ENCODE data around the gene SLC35A2. TPM values are rescaled to one million over a fixed set of nuclear protein-coding genes. Genes with fewer than 3 reads are reported as not detected.

The SLC35A2 gene
- total RNA-seq, 1 experiment from 2014 or later, result 32.6 TPM

DNA sequence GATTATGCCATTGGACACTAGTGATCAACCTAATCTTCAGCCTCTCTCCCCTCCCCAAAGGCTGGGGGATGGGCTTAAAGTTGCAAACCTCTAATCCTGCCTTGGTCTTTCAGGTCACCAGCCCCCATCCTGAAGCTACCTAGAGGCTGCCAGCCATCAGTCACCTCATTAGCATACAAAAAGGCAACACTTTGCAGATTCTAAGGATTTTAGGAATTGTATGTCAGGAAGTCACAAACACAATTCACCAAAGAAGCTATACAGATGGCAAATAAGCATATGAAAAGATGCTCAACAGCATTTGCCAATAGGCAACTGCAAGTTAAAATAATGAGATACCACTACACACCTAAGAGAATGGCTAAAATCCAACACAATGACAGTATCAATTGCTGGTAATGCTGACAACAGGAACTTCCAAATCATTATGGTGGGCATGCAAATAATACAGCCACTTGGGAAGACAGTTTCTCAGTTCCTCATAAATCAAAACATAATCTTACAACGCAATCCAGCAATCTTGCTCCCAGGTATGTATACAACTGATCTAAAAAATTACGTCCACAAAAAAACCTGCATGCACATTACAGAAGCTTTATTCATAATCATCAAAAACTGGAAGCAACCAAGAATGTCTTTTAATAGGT is 16.4 kb upstream of the SLC35A2 start:
- DNase-seq (ENCODE audit: low spot score), result no peak

GRCh38 chrX:48927123-48927522 is 15.7 kb upstream of the SLC35A2 start:
- DNase-seq (ENCODE audit: low spot score), result no peak

- DNase-seq (ENCODE audit: low spot score), result no peak
Observed at GRCh38 chrX:48924270-48924669, 12.8 kb upstream of the SLC35A2 start.

DNA sequence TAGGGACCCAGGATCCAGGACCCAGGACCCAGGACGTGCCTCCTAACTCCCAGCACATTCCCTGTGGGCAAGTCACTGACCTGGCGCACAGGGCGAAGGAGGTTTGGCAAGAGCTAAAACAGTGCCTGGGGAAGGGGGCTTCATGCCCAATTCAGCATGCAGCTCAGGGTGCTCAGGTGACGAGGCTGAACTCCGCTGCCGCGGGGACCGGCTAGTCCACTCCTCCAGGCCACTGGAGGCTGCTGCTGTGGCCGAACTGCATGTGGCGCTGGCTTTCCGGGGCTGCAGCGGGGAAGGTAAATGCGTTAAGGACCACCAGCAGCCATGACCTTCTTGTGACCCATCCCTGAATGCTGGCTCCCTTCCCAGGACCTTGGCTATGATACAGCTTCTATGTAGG is 12.3 kb upstream of the SLC35A2 start:
- DNase-seq (ENCODE audit: low spot score), result no peak

DNA sequence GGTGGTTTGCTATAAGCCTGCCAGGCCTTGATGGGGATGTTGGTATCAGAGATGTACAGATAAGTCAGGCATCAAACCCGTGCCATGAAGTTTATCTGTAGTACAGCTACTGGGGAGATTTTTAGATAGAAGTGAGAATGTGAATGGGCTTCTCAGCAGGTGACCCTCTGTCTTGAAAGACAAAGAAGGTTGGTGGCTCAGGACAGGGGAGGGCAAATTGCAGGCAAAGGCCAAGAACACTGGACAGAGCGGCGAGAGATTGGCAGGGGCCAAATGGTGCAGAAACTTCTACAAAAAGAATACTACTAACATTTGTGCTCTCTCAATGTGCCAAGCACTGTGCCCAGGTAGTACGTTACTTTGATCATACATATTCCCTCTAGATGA is 9.3 kb upstream of the SLC35A2 start:
- no peak for DNase-seq (ENCODE audit: low spot score)

DNA sequence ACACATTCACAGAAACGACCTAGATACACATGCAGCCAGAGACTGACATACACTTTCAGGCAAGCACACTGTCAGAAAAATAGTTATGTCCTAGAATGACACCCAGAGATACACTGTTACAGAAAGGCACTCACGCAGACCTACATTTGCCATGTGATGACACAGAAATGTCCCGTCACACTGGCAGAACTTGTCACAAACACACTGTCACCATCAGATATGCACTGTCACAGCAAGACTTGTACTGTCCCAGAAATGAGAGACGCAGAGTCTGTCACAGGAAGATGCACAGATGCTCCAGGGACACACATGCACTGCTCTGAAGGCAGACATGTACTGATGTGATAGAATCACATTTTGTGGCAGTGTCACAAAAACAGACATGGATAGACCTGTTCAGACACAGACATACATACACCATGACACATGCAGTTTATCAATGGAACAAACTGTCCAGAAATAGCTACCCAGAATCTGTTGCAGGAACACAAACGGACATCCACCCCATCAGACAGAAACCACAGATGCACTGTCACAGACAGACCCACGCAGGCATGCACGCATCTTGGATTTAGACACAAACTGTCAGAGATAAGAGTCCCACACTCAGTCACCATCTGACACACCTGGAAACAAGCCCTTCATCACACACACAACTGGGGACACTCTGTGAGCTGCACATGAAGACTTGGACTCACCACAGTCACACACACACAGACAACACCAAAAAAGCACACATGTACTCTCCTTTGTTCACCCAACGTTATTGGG is 8.7 kb upstream of the SLC35A2 start:
- no peak for DNase-seq (ENCODE audit: low spot score)

GRCh38 chrX:48919360-48919841 is 8.0 kb upstream of the SLC35A2 start:
- no peak for DNase-seq (ENCODE audit: low spot score)

DNA sequence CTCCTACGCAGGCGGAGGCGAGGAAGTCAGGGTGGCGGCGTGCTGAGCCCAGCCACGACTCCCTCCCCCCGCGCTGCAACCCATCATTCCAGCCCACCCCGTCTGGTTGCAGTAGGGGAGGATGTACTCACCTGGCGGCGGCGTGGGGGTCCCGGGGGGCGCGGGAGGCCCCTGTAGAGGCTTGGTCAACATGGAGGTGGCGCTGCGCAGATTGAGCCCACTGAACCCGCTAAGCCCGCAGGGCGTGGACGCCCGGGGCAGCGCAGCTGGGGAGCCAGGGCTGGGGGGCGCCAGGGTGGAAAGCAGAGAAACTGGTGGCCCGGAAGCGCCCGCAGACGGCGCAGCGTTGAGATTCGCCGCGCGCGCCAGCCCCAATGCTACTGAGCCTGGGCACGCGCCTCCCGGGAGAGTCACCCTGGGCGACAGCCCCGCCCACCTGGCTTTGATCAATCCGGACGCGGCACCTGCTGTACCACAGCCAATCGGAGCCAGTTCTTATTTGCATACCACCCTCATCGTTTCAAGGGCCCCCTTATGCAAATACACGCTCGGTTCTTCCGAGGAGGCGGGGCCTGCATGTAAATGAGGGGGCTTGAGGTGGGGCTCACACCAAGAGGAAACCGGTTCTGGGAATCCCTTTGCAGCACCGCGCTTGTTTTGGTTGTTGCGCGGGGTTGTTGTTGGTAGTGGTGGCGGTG is 7.3 kb upstream of the SLC35A2 start, which contains the start of gene PIM2:
Gene PIM2, minus strand, starts transcription at position 382 of the 698 bp plus-strand sequence. Its CDS starts 190 bp downstream, at position 192.
- DNase-seq (ENCODE audit: low spot score), result no peak

DNA sequence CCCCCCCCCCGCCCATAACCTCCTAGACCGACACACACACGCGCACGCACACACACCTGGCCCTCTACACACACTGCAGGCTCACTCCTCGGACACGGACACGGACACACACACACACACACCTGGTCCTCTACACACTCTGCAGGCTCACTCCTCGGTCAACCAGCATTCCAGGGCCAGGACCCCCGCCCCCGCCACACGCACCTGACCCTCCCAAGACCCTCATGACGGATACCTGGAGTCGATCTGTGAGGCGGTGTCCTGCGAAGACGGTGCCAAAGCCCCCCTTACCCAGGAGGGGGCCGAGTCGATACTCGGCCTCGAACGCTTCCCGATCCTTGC is 6.8 kb upstream of the SLC35A2 start:
- DNase-seq (ENCODE audit: low spot score), result no peak

DNA sequence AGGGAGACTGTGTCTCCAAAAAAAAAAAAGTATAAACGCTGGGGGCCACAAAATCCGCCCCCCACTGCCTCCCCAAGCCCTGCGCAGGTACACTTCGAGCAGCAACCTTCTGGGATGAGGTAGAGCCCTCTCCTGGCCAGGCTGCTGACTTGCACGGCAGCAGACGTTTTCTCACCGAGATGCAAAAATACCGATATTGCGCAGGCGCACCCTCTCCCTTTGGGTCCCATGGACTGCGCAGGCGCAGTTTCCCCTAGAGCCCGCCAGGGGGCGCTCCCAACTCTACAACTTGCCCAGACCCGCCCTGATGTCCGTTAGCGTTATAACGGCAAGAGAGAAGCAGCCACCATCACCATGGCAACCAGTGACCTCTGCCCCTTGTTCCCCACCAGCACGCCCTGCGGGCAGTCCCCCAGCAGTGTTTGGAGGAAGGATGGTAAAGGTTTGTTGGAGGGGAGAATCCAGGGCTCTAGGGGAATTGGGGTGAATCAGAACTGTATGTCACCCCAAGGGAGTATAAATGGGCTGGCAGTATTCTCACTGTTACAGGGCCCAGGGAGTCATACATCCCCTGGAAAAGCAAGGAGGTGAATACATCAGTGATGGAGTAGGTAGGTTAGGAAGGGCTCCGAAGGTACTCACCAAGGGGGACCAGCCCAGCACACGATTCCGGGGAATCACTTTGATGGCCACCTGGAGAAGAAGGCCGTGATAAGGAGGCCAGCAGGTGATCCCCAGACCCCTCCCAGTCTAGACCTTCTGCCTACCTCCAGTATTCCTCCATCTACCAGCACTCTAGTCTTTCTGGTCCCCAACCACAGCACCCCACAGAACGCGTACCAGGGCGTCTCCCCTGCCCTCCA is 5.9 kb upstream of the SLC35A2 start:
- DNase-seq (ENCODE audit: low spot score), result peak; percentile 89

GRCh38 chrX:48914593-48915493 is 3.4 kb upstream of the SLC35A2 start:
- DNase-seq (ENCODE audit: low spot score), result no peak

GRCh38 chrX:48913605-48914366 is 2.3 kb upstream of the SLC35A2 start:
- DNase-seq (ENCODE audit: low spot score), result no peak

DNA sequence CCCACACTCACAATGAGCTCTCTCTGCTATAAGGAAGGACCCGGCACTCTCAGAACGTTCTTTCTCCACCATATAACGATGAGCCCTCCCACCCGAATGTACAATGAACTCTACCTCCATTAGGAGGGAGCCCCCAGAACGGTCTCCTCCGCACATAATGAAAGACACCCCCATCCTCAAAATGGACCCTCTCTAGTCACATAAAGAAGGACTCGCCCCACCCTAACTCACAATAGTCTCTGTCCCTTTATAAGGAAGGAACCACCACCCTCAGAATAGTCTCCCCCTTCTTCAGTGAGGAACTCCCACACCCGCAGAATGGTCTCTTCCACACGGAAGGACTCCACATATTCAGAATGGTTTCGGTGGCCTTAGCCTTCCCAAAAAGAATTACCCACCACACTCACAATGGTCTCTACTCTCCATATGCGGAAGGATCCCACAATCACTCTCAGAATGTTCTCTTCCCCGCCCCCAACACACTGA is 477 bp downstream of the SLC35A2 start:
- DNase-seq (ENCODE audit: low spot score), result no peak

- no peak for DNase-seq (ENCODE audit: low spot score)
Observed at GRCh38 chrX:48909703-48910294, 1.6 kb downstream of the SLC35A2 start.

- no peak for DNase-seq (ENCODE audit: low spot score)
Observed at GRCh38 chrX:48908600-48908999, 2.8 kb downstream of the SLC35A2 start.

DNA sequence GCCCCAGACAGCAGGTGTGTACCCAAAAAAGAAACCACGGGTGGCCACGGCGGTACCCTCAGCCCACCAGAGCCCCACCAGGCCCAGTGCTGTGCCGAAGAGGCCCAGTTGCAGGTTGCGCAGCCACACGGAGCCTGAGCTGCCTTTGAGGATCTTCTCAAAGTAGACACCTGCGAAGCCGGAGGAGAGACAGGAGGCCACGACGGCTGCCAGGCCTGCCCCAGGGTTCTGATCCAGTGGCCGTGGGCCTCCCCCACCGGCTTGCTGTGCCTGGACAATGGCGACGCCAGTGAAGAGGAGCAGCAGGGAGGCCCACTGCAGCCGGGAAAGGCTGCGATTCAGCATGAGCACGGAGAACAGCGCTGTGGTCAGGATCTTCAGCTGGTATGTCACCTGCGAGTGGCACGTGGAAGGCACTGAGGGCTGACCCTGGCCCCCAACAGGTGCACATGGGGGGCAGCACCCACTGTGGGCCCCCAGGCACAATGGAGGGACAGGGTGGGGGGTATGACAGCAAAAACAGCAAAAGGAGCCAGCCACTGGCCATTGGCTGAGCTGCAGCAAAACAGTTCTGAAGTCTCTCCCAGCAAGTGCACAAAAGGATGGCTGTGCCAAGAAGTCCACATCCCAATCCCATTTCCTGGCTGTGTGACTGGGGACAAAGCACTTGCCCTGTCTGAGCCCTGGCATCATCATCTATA is 6.2 kb downstream of the SLC35A2 start:
- no peak for DNase-seq (ENCODE audit: low spot score)

- DNase-seq (ENCODE audit: low spot score), result no peak
Observed at GRCh38 chrX:48904626-48905025, 6.8 kb downstream of the SLC35A2 start.

GRCh38 chrX:48904180-48904579 is 7.3 kb downstream of the SLC35A2 start:
- no peak for DNase-seq (ENCODE audit: low spot score)

DNA sequence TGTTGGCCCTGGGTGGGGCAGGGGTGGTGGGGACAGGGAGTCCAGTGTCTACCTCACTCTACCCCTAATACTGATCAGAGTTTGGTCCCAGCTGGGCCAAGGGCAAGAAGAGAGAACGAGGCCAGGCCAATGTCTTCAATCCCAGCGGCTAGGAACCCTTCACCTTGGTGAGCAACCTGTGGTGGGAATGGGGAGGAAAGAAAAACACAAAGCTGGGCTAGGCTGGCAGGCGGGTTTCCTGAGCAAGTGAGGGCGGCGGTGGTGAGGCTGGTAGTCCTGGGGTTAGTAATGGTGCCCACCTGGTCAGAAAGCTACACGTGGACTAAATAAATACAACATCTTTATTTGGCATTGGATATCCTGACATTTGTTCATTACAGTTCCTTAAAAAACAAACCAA is 8.2 kb downstream of the SLC35A2 start:
- DNase-seq (ENCODE audit: low spot score), result no peak
